NCI-H1105 (cell line): ENCODE data around the gene EFHD2.

Source experiments
- DNase-seq: peaks from one replicate; lab custom pipeline; 2025; lab: John Stamatoyannopoulos, UW

Gene EFHD2

GRCh38 chr1:15476927-15477326, 67.2 kb downstream of the EFHD2 start:
- no peak for DNase-seq

GRCh38 chr1:15477646-15478212, 68.0 kb downstream of the EFHD2 start:
- DNase-seq, result no peak
